Measurements from ENCODE around the gene DCTN4.

DNA sequence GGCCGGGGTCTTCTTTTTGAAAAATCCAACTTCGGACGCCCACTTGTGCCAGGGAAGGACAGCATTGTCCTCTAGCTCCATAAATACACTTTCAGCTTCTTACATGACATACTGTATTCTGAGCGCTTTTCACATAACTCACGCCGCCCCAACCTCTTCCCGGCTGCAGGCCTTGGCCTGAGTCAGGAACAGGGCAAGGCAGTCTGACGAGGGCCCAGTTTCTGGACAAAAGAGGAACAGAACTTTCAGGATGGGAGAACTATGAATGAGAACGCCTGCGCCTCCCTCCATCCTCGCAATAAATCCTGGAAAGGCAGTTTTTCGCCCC, 650 bp downstream of the DCTN4 start:
- TF ChIP-seq POLR2A (IDR thresholded peaks at IDR 0.05; ENCODE audit: low read depth, low read length), result no peak
- no peak for TF ChIP-seq POLR2AphosphoS5 (IDR thresholded peaks at IDR 0.05; ENCODE audit: low read depth, low read length)
- no peak for TF ChIP-seq TAF1 (IDR thresholded peaks at IDR 0.05; ENCODE audit: low read depth, low read length)
- TF ChIP-seq POU2F2 (IDR thresholded peaks at IDR 0.05; ENCODE audit: low read depth, low read length), result no peak
- TF ChIP-seq SPI1 (IDR thresholded peaks at IDR 0.05; ENCODE audit: low read depth, low read length), result no peak

Data from GM12891 (cell line).